Inferior parietal cortex (tissue), 1 donor: ENCODE data around the gene DDX11.
"Not testable (repeated sequence)": the region's sequence is repeated elsewhere in the genome, so short reads cannot be mapped to it uniquely, and the experiment has no call there.

Source experiments
- DNase-seq: peaks from one replicate; pipeline ENCODE4 v3.0.0-alpha.2; 2016; ENCODE audit errors: extremely low spot score

Gene DDX11

GRCh38 chr12:31067656-31068055, 6.0 kb upstream of the DDX11 start:
- not testable (repeated sequence) for DNase-seq

- DNase-seq, result not testable (repeated sequence)
These were observed 2.5 kb upstream of the DDX11 start for GRCh38 chr12:31070971-31071740.

- DNase-seq, result not testable (repeated sequence)
These were observed 698 bp upstream of the DDX11 start for GRCh38 chr12:31072962-31073361.

- DNase-seq, result not testable (repeated sequence)
These were observed 744 bp downstream of the DDX11 start for GRCh38 chr12:31074333-31074874.

GRCh38 chr12:31076150-31076549, 2.5 kb downstream of the DDX11 start:
- not testable (repeated sequence) for DNase-seq

GRCh38 chr12:31077095-31077494, 3.4 kb downstream of the DDX11 start:
- not testable (repeated sequence) for DNase-seq

- DNase-seq, result not testable (repeated sequence)
These were observed 4.3 kb downstream of the DDX11 start for GRCh38 chr12:31077998-31078397.

GRCh38 chr12:31079421-31079820, 5.8 kb downstream of the DDX11 start:
- DNase-seq, result not testable (repeated sequence)

- not testable (repeated sequence) for DNase-seq
These were observed 6.6 kb downstream of the DDX11 start for GRCh38 chr12:31080221-31080620.

- DNase-seq, result not testable (repeated sequence)
These were observed 7.6 kb downstream of the DDX11 start for GRCh38 chr12:31081274-31081673.

GRCh38 chr12:31084241-31084640, 10.6 kb downstream of the DDX11 start:
- DNase-seq, result not testable (repeated sequence)

- DNase-seq, result not testable (repeated sequence)
These were observed 12.4 kb downstream of the DDX11 start for GRCh38 chr12:31086032-31086431.

- DNase-seq, result not testable (repeated sequence)
These were observed 13.8 kb downstream of the DDX11 start for GRCh38 chr12:31087486-31087885.

GRCh38 chr12:31087956-31088355, 14.3 kb downstream of the DDX11 start:
- not testable (repeated sequence) for DNase-seq

- no peak for DNase-seq
These were observed 15.4 kb downstream of the DDX11 start for GRCh38 chr12:31089072-31089471.

GRCh38 chr12:31091629-31092028, 18.0 kb downstream of the DDX11 start:
- not testable (repeated sequence) for DNase-seq

GRCh38 chr12:31092718-31093117, 19.1 kb downstream of the DDX11 start:
- not testable (repeated sequence) for DNase-seq

GRCh38 chr12:31095080-31095860, 21.6 kb downstream of the DDX11 start:
- DNase-seq, result not testable (repeated sequence)

GRCh38 chr12:31096251-31097065, 22.8 kb downstream of the DDX11 start:
- DNase-seq, result not testable (repeated sequence)

- not testable (repeated sequence) for DNase-seq
These were observed 24.2 kb downstream of the DDX11 start for GRCh38 chr12:31097819-31098218.

- not testable (repeated sequence) for DNase-seq
These were observed 24.7 kb downstream of the DDX11 start for GRCh38 chr12:31098363-31098762.
